Right lobe of liver (tissue), 6 donors: ENCODE measurements around the gene TMEM106C. TPM values are rescaled to one million over a fixed set of nuclear protein-coding genes. Genes with fewer than 3 reads are reported as not detected.

Source experiments
- ATAC-seq, 4 donors: fragments of 200-7000 bp; cut with Tn5 transposase; one replicate each; pipeline ENCODE4 v1.9.1; 2020; ENCODE audit warnings: mild to moderate bottlenecking in 4 of 4, moderate library complexity in 4 of 4
- DNase-seq, 3 donors: peaks; one replicate each; pipeline ENCODE4 v3.0.0-alpha.2; 2020
- H3K27ac ChIP-seq, 3 donors: fragments of 200-600 bp; one replicate each; pipeline ENCODE4 v1.8.0; 2022
- H3K27me3 ChIP-seq, 2 donors: fragments of 200-600 bp; one replicate each; pipeline ENCODE4 v1.8.0; 2022
- H3K36me3 ChIP-seq, 4 donors: fragments of 200-600 bp; sonication (generic) in 1 of 4; one replicate each; pipeline versions ENCODE4 v1.5.1 to v1.8.0; 2017 to 2022; ENCODE audit warnings: control low read depth in 1 of 4
- H3K4me1 ChIP-seq, 4 donors: fragments of 200-600 bp; sonication (generic) in 1 of 4; one replicate each; pipeline versions ENCODE4 v1.5.1 to v1.8.0; 2017 to 2022; ENCODE audit warnings: control low read depth in 1 of 4
- H3K4me3 ChIP-seq, 3 donors: fragments of 200-600 bp; one replicate each; pipeline ENCODE4 v1.8.0; 2022
- H3K9me3 ChIP-seq, 4 donors: fragments of 200-600 bp; sonication (generic) in 1 of 4; one replicate each; pipeline versions ENCODE4 v1.5.1 to v1.8.0; 2017 to 2022; ENCODE audit warnings: control low read depth in 1 of 4
- CTCF ChIP-seq, 4 donors: fragments of 200-600 bp in 3 of 4; fragments of 450-650 bp in 1 of 4; IDR thresholded peaks; one replicate each; pipeline versions ENCODE4 v1.5.1 to v1.8.0; 2016 to 2022; ENCODE audit warnings: antibody characterized with exemption in 4 of 4, mild to moderate bottlenecking in 2 of 4
- POLR2A ChIP-seq: fragments of 450-650 bp; IDR thresholded peaks from one replicate; pipeline ENCODE4 v1.6.1; 2017; ENCODE audit warnings: antibody characterized with exemption, mild to moderate bottlenecking
- WGBS: methylation state at CpG from one replicate; pipeline ENCODE4 v1.1.6; 2018; ENCODE audit warnings: low coverage, low lambda C conversion rate; ENCODE audit not compliant: insufficient coverage; ENCODE audit errors: missing lambda C conversion rate; 5-methylcytosine and 5-hydroxymethylcytosine counted together
- intact Hi-C, 2 donors: fragments of 100-400 bp; cut with DNase I; formaldehyde crosslinking; loops; one replicate each; pipeline versions ENCODE4 v1.11.2 to v1.14.1; 2022
- total RNA-seq, 6 experiments: library from RNA; depleted of rRNA in 2 of 6; stranded (reverse); fragments of >200 nt in 2 of 6; fragmentation: NEBNext Ultra II Directional in 3 of 6; extraction: Animal tissue kit (Norgen Biotek cat#: 25700) in 3 of 6; gene quantifications; one replicate each; pipeline versions ENCODE4 v1.1.0 to v1.2.4, GENCODE V29; 2016 to 2023
- donor health status: DM: no; HTN: yes; CAD: no.
- donor health status: DM: no; HTN: no; CAD: no.
- donor health status: DM: no; HTN: no; CAD: no.
- donor health status: DM: no; HTN: yes; CAD: no.
- donor health status: DM: no; HTN: yes; CAD: no.

TMEM106C gene
- total RNA-seq, 6 experiments from 2014 or later = 13.8 to 55.6 (median 34.7) TPM

GRCh38 chr12:48005001-48005749 lies 41.8 kb downstream of the TMEM106C start:
- WGBS = 31% methylated on average over 3 of the region's 30 CpGs
- H3K27ac ChIP-seq = no peak overlapping the region
- H3K4me3 ChIP-seq = no peak overlapping the region
- H3K9me3 ChIP-seq = no peaks in the 10 kb centered on the region
- peaks cover 0 to 43% of the 10 kb centered on the region in 2 donors for H3K27me3 ChIP-seq
- no peaks in the 10 kb centered on the region for H3K36me3 ChIP-seq
- DNase-seq (no peak), ATAC-seq (no peak)
- H3K4me1 ChIP-seq = peaks cover 0 to 37% (median 0%) of the 10 kb centered on the region in 4 donors
- intact Hi-C loops = no loop called here
- TF ChIP-seq CTCF (IDR thresholded peaks at IDR 0.05) = no peak
- TF ChIP-seq POLR2A = no peak

GRCh38 chr12:48005750-48006021 lies 42.3 kb downstream of the TMEM106C start:
- Histone ChIP-seq H3K4me1 (peaks cover 0 to 37% (median 0%) of the 10 kb centered on the region in 4 donors), H3K9me3 (no peaks in the 10 kb centered on the region), H3K27ac (no peak overlapping the region), H3K36me3 (no peaks in the 10 kb centered on the region), H3K4me3 (no peak overlapping the region), H3K27me3 (peaks cover 0 to 39% of the 10 kb centered on the region in 2 donors)
- DNase-seq (no peak), ATAC-seq (no peak)
- intact Hi-C loops = no loop called here
- TF ChIP-seq CTCF (IDR thresholded peaks at IDR 0.05) (no peak), POLR2A (no peak)

GRCh38 chr12:48007206-48007605 lies 43.8 kb downstream of the TMEM106C start:
- WGBS = 28% methylated on average over 4 of the region's 4 CpGs
- no peaks in the 10 kb centered on the region for H3K36me3 ChIP-seq
- no peak overlapping the region for H3K27ac ChIP-seq
- peak in 1 of 4 donors; percentile 66 for ATAC-seq
- peaks cover 0 to 27% (median 0%) of the 10 kb centered on the region in 4 donors for H3K4me1 ChIP-seq
- H3K27me3 ChIP-seq = peaks cover 0 to 26% of the 10 kb centered on the region in 2 donors
- no peak overlapping the region for H3K4me3 ChIP-seq
- DNase-seq = no peak
- H3K9me3 ChIP-seq = no peaks in the 10 kb centered on the region
- intact Hi-C loops = no loop called here
- TF ChIP-seq POLR2A (no peak), CTCF (IDR thresholded peaks at IDR 0.05) (no peak)

GRCh38 chr12:48008349-48008748 lies 45.0 kb downstream of the TMEM106C start:
- Histone ChIP-seq H3K27ac (no peak overlapping the region), H3K27me3 (peaks cover 0 to 17% of the 10 kb centered on the region in 2 donors), H3K4me3 (no peak overlapping the region), H3K9me3 (no peaks in the 10 kb centered on the region), H3K36me3 (no peaks in the 10 kb centered on the region), H3K4me1 (peaks cover 0 to 18% (median 0%) of the 10 kb centered on the region in 4 donors)
- DNase-seq = no peak
- no peak for ATAC-seq
- no peak for TF ChIP-seq POLR2A
- TF ChIP-seq CTCF (IDR thresholded peaks at IDR 0.05) = no peak
- intact Hi-C loops = no loop called here
- WGBS = 100% methylated on average over 2 of the region's 2 CpGs

DNA sequence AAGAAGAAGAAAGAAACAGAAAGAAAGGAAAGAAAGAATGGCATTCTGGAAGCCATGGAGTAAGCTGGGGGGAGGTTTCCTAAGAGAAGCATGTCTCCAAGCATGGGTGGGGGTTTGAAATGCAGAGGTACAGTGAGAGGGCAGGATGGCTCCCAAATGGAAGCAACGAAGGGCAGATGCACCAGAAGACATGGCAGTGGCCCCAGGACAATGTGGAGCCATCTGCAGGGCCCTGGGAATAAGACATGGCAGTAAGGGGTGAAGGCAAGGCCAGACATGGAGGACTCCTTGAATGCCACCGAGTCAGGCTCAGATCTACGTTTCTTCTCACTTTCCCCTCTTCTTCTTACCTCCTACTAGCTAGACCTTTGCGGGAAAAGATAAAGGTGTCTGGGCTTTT lies 45.6 kb downstream of the TMEM106C start:
- WGBS = 71% methylated on average over 4 of the region's 4 CpGs
- Histone ChIP-seq H3K4me3 (no peak overlapping the region), H3K4me1 (peaks cover 0 to 17% (median 0%) of the 10 kb centered on the region in 4 donors), H3K27me3 (peaks cover 0 to 11% of the 10 kb centered on the region in 2 donors), H3K9me3 (no peaks in the 10 kb centered on the region), H3K27ac (no peak overlapping the region), H3K36me3 (no peaks in the 10 kb centered on the region)
- TF ChIP-seq POLR2A (no peak), CTCF (IDR thresholded peaks at IDR 0.05) (no peak)
- intact Hi-C loops = no loop called here
- ATAC-seq (no peak), DNase-seq (no peak)
